ENCODE measurements around the gene NRXN3. TPM values are rescaled to one million over a fixed set of nuclear protein-coding genes. Genes with fewer than 3 reads are reported as not detected.
"Not testable (repeated sequence)": the region's sequence is repeated elsewhere in the genome, so short reads cannot be mapped to it uniquely, and the experiment has no call there.

NRXN3 gene
- total and polyA plus RNA-seq, 11 donors: 0.19 to 2.2 (median 1.1) TPM

DNA sequence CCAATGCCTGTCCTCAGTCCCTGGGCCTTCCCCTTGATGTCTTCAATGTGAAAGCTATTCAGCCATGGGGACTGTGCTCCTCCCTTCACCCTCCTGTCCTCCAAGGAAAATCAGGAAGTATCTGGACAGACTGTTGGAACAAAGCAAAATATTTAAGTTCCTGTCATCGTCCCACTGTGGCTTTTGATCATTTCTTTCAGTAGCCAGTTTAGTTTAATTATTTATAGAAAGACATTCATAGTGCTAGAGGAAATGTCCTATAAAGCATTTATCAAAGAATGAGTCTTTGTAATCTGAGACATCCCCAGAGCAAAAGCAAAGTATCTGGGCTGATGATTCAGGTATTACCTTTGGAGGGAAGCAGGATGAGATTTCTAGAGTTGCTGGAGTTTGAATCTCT, 254.1 kb downstream of the NRXN3 start:
- intact Hi-C loops (cut with DNase I): no loop called here
- no peak for ATAC-seq
- H3K27ac ChIP-seq: no peak overlapping the region

DNA sequence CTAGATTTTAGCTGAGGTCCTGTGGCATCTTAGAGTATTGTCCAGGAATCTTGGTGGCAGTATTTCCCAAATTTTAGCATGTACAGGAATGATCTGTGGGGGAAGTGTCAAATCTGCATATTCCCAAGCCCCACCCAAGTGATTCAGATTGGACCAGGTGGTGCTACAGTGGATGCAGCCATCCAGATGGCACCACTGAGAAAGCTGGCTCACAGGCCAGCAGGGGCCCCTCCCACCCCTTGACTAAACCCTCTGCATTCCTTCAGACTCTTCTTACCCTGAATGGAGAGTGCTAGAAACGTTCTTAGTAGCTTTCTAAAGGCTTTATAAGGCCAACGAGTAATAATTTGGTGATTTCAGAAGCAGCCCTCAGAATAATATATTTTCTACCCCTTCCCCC, 255.2 kb downstream of the NRXN3 start:
- no peak overlapping the region for H3K4me3 ChIP-seq
- no peak for DNase-seq
- H3K27ac ChIP-seq: no peak overlapping the region
- no peak for TF ChIP-seq POLR2A (IDR thresholded peaks at IDR 0.05)
- TF ChIP-seq, protein P1, sequence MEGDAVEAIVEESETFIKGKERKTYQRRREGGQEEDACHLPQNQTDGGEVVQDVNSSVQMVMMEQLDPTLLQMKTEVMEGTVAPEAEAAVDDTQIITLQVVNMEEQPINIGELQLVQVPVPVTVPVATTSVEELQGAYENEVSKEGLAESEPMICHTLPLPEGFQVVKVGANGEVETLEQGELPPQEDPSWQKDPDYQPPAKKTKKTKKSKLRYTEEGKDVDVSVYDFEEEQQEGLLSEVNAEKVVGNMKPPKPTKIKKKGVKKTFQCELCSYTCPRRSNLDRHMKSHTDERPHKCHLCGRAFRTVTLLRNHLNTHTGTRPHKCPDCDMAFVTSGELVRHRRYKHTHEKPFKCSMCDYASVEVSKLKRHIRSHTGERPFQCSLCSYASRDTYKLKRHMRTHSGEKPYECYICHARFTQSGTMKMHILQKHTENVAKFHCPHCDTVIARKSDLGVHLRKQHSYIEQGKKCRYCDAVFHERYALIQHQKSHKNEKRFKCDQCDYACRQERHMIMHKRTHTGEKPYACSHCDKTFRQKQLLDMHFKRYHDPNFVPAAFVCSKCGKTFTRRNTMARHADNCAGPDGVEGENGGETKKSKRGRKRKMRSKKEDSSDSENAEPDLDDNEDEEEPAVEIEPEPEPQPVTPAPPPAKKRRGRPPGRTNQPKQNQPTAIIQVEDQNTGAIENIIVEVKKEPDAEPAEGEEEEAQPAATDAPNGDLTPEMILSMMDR (IDR thresholded peaks at IDR 0.05): no peak
- WGBS, 4 donors: 18 to 41% (median 33%) methylated on average over 2 of the region's 2 CpGs
- H3K27me3 ChIP-seq: no peaks in the 10 kb centered on the region
- H3K9me3 ChIP-seq: no peaks in the 10 kb centered on the region
- H3K4me1 ChIP-seq: peaks cover 0 to 7% (median 0%) of the 10 kb centered on the region in 12 donors
- intact Hi-C loops (cut with DNase I): no loop called here
- no peaks in the 10 kb centered on the region for H3K36me3 ChIP-seq
- no peak for ATAC-seq

More for the DNA sequence above, 254.1 kb downstream of the NRXN3 start:
- TF ChIP-seq, protein P1 (IDR thresholded peaks at IDR 0.05): no peak
- no peak for TF ChIP-seq POLR2A (IDR thresholded peaks at IDR 0.05)
- H3K27me3 ChIP-seq: no peaks in the 10 kb centered on the region
- peaks cover 0 to 7% (median 0%) of the 10 kb centered on the region in 12 donors for H3K4me1 ChIP-seq
- H3K4me3 ChIP-seq: no peak overlapping the region
- DNase-seq: no peak
- H3K36me3 ChIP-seq: no peaks in the 10 kb centered on the region
- H3K9me3 ChIP-seq: no peaks in the 10 kb centered on the region
- 40 to 59% (median 51%) methylated on average over 1 of the region's 1 CpG for WGBS, 4 donors

GRCh38 chr14:78425782-78426181, 255.6 kb downstream of the NRXN3 start:
- WGBS, 4 donors: 45 to 65% (median 50%) methylated on average over 4 of the region's 4 CpGs
- ATAC-seq (no peak), DNase-seq (peak in 1 of 5 donors; percentile 12)
- TF ChIP-seq, protein P1 (IDR thresholded peaks at IDR 0.05): no peak
- TF ChIP-seq POLR2A (IDR thresholded peaks at IDR 0.05): no peak
- Histone ChIP-seq H3K36me3 (no peaks in the 10 kb centered on the region), H3K27me3 (no peaks in the 10 kb centered on the region), H3K9me3 (no peaks in the 10 kb centered on the region), H3K4me3 (no peak overlapping the region), H3K27ac (no peak overlapping the region), H3K4me1 (peaks cover 0 to 7% (median 0%) of the 10 kb centered on the region in 12 donors)
- intact Hi-C loops (cut with DNase I): no loop called here

GRCh38 chr14:78432046-78432445, 261.9 kb downstream of the NRXN3 start:
- TF ChIP-seq POLR2A (IDR thresholded peaks at IDR 0.05): no peak
- TF ChIP-seq, protein P1 (IDR thresholded peaks at IDR 0.05): no peak
- Histone ChIP-seq H3K36me3 (no peaks in the 10 kb centered on the region), H3K9me3 (no peaks in the 10 kb centered on the region), H3K27me3 (no peaks in the 10 kb centered on the region), H3K4me1 (no peaks in the 10 kb centered on the region), H3K4me3 (no peak overlapping the region), H3K27ac (no peak overlapping the region)
- intact Hi-C loops (cut with DNase I): no loop called here
- 50 to 64% (median 54%) methylated on average over 1 of the region's 1 CpG for WGBS, 4 donors
- ATAC-seq: no peak
- DNase-seq: no peak

- H3K27me3 ChIP-seq; H3K9me3 ChIP-seq; H3K27ac ChIP-seq; ATAC-seq; H3K36me3 ChIP-seq; H3K4me3 ChIP-seq; intact Hi-C loops (cut with DNase I); H3K4me1 ChIP-seq; DNase-seq: not testable (repeated sequence)
- 60 to 63% (median 62%) methylated on average over 3 of the region's 3 CpGs for WGBS, 4 donors
Measured at GRCh38 chr14:78437448-78437847, 267.3 kb downstream of the NRXN3 start.

Measured in heart left ventricle (tissue), 16 donors.